Mammary epithelial cell (primary cell): ENCODE data around the gene ALG1.
"Not testable (repeated sequence)": the region's sequence is repeated elsewhere in the genome, so short reads cannot be mapped to it uniquely, and the experiment has no call there.

Experiments
- EZH2 ChIP-seq: IDR thresholded peaks from 2 replicates; pipeline ENCODE4 v1.6.1; 2012; ENCODE audit warnings: low read length, inconsistent platforms, borderline replicate concordance
- TF ChIP-seq, protein P1 (sequence below), 2 donors: IDR thresholded peaks in 1 of 2; conservative IDR thresholded peaks in 1 of 2; 2 replicates each; pipeline ENCODE4 v1.5.1; 2011 to 2012; ENCODE audit warnings: inconsistent platforms in 2 of 2, low read length in 2 of 2, mild to moderate bottlenecking in 2 of 2, control low read depth in 1 of 2, low read depth in 1 of 2; ENCODE audit not compliant: insufficient read depth in 1 of 2; ENCODE audit errors: extremely low read depth in 1 of 2

DNA sequence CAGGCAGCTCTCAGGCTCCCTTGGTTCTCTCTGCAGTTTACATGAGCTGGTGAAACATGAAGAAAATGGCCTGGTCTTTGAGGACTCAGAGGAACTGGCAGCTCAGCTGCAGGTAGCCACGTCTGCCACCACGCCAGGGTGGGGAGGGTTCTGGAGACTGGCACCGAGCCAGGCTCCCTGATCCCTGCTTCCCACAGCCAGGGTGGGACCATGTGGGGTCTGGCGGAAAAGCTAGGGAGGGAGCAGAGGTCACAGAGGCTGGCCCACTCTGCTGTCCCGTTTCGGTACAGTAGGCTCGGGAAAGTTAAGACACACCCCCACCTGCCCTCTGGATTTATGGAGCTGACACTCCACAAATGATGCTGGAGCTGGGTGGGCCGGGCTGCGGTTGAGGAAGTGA, 12.0 kb downstream of the ALG1 start:
- TF ChIP-seq, protein P1, sequence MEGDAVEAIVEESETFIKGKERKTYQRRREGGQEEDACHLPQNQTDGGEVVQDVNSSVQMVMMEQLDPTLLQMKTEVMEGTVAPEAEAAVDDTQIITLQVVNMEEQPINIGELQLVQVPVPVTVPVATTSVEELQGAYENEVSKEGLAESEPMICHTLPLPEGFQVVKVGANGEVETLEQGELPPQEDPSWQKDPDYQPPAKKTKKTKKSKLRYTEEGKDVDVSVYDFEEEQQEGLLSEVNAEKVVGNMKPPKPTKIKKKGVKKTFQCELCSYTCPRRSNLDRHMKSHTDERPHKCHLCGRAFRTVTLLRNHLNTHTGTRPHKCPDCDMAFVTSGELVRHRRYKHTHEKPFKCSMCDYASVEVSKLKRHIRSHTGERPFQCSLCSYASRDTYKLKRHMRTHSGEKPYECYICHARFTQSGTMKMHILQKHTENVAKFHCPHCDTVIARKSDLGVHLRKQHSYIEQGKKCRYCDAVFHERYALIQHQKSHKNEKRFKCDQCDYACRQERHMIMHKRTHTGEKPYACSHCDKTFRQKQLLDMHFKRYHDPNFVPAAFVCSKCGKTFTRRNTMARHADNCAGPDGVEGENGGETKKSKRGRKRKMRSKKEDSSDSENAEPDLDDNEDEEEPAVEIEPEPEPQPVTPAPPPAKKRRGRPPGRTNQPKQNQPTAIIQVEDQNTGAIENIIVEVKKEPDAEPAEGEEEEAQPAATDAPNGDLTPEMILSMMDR (conservative IDR thresholded peaks at IDR 0.05 in 1 of 2, IDR thresholded peaks at IDR 0.05 in 1 of 2; ENCODE audit: extremely low read depth in 1 of 2, insufficient read depth in 1 of 2, low read depth in 1 of 2, low read length in 2 of 2): not testable (repeated sequence)
- TF ChIP-seq EZH2: not testable (repeated sequence)
